Astrocyte of the hippocampus (primary cell): Measurements from ENCODE around the gene CHMP4A.

Experiments
- DNase-seq: peaks from one replicate; pipeline ENCODE4 v3.0.0; 2011; ENCODE audit warnings: low read depth, low spot score

Gene CHMP4A

DNA sequence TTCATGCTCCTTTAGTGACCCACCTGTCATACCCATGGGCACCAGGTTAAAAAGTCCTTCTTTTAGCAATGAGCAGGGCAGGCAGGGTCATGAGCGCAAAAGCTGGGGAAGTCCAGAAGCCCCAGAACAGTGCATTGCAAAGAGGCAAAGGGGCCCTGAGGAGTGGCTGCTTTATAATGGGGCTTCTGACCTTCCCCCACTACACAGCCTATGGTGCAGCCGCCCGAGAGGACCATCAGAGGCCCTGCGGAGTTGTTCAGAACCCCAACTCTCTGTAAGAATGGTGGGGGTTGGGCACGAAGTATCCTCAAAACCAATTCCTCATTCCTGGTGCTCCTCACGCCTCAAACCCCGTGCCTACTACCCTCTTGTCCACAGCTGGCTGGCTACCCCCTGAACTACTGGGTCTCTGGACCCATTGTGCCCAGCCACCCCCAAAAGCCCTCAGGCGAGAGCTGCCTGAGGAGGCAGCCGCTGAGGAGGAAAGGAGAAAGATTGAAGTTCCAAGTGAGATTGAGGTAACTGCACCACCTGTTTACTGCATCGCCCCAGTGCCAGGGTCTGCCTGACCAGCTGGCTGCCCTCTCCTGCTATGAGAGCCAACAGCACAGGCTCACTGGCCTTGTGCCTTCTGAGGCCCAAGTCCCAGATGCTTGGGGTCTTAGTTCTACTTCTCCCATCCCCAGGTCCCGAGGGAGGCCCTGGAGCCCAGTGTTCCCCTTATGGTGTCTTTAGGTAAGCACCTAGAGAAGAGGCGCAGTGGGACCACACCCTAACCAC lies 34.7 kb downstream of the CHMP4A start:
- no peak for DNase-seq

DNA sequence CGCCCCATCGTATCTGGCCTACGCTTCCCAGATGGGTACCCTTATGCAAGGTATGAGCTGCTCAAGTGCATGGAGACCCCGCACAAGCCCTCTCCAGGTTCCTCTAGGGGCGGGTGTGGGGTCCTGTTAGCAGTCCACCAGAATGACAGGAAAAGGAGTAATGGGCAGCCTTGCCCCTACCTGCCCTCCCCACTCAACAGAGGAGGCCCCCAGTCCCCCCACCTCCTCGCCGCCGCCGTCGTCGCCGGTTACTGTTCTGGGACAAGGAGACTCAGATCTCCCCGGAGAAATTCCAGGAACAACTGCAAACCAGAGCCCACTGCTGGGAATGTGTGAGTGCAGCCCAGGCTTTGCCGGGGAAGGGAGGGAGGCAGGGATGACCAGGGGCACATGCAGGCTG lies 35.4 kb downstream of the CHMP4A start:
- no peak for DNase-seq

DNA sequence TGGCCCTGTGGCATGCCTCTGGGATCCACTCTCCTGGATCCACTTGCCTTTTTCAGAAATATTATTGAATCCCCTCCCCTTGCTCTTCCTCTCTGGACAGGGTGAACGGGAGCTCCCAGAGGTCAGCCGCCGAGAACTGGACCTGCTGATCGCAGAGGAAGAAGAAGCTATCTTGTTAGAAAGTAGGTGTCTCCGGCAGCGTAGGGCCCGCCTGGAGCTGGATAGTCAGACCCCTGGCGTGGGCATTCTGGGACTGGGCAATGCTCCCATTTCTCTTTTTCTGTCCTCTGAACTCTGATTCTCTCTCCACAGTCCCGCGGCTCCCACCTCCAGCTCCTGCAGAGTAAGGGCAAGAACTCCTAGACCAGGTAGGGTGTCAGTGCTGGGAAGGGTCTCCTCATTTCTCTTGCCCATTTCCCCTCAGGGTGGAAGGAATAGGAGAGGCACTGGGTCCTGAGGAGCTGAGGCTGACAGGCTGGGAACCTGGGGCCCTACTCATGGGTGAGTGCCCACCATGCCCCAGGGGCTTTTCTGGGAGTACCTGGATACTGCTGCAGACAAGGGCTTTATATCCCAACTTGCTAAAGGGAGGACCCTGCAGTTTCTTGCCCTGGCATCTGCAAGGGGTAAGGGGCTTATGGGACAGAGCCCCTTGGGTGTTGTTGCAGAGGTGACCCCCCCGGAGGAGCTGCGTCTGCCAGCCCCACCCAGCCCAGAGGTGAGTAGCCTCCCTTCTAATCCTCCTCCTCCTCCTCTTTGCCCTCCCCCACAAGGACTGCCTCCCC lies 36.1 kb downstream of the CHMP4A start:
- no peak for DNase-seq

DNA sequence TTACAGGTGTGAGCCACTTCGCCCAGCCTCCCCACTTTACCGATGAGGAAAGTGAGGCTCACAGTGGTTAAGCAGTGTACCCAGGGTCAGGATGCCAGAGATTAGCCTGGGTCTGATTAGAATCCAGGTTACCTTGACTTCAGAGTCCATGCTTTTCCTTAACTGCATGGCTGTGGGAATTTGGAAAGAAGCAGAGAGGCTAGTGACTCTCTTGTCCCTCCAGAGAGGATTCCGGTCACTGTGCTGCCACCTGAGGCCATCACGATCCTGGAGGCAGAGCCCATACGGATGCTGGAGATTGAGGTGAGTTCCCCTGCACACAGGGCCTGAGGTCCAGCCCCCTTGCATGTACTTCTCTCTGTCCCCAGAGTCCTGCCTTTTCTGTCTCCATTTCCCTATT lies 36.7 kb downstream of the CHMP4A start:
- no peak for DNase-seq

DNA sequence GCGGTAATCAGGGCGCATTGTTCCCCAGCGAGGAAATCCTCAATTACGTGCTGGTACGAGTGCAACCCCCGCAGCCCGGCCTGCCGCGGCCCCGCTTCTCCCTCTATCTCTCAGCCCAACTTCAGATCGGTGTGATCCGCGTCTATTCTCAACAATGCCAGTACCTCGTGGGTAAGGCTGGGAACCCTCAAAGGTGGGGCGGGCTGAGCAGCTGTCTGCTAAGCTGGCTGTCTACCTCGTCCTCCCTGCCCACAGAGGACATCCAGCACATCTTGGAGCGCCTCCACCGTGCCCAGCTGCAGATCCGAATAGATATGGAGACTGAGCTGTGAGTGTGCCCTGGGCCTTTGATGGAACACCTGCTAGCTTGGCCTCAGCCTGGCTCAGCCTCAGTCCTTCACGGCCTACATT lies 40.4 kb downstream of the CHMP4A start:
- DNase-seq: no peak

DNA sequence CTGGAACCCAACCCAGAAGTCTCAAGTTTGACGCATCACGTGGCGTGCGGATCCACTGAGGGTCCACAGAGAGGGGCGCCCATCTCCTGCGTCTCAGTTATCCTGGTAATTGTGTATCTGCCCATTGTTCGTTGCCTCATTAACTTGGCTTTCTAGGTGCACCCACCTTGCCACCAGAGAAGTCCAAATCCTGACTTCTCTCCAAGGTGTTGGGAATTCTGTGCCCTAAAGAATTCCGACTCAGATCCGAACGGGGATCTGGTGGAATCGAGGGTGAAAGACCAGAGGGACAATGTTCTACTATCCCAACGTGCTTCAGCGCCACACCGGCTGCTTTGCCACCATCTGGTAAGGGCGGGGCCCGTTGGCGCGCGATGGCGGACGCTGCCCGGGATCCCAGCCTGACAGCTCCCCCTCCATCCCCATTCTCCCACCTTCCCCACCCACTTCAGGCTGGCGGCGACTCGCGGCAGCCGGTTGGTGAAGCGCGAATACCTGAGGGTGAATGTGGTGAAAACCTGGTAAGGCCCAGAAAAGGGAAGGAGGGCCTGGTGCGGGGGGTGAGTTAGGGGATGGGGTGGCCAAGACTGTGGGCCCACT lies 40.9 kb downstream of the CHMP4A start:
- DNase-seq: peak; percentile 58

DNA sequence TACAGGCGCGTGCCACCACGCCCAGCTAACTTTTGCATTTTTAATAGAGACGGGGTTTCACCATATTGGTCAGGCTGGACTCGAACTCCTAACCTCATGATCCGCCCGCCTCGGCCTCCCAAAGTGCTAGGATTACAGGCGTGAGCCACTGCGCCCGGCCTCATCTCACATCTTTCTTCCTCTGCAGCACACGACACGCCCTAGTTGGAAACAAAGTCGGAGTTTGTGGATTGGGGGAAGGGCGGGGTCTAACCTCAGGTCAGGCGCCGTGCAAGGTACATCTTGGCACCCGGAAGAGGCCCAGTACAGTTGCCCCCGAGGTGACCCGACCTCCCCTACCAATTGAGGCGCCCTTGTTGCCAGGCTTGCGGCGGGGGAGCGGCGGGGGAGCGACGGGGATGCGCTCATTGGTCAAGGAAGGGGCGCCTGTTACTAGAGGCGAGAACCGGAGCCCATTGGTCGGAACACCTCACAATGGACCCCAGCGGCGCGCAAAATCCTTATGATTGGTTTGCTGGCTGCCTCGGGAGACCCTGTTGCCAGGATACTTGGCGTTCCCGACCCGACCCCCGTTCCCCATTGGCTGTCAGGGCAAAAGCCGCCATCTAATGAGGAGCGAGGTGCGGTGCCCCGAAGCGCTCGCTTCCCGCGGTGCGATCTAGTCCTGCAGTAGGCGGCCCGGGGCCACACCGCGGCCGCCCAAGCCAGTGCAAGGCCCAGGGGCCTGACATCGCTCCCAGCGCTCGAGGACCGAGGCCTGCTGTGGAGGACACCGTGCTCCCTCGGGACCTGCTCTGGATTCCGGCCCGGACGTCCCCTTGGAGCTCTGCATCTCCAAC lies 41.6 kb downstream of the CHMP4A start, which contains the start of gene REC8:
Gene REC8 (plus strand): TSS at position 659 of the 839 bp plus-strand sequence. CDS start 473 bp downstream, outside the sequence.
- DNase-seq: peak; percentile 99

DNA sequence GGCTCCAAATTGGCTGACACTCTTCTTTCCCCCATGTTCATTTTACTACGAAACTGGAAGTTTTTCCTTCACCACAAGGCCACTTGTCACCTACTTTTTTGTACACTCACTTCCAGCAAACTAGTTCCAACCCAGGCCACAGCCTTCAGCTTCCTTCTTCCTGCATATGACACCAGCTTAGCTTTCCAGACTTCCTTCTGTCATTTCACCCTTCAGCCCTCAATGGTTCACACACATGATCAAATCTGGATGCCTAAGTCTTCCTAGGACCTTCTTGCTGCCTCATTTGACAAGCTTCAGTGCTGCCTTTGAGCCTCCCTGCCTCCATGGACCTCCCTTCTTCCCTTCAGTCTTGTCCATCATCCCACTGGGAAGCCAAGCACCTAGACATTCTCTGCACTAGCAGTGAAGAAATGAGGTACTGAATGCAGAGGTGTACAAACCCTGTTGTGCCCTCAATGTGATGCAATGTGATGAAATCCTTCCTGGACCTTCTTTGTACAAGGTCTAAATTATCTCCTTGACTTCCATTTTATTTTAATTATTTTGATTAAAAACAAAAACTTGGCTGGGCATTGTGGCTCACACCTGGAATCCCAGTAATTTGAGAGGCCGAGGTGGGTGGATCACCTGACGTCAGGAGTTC lies 45.7 kb downstream of the CHMP4A start:
- no peak for DNase-seq

DNA sequence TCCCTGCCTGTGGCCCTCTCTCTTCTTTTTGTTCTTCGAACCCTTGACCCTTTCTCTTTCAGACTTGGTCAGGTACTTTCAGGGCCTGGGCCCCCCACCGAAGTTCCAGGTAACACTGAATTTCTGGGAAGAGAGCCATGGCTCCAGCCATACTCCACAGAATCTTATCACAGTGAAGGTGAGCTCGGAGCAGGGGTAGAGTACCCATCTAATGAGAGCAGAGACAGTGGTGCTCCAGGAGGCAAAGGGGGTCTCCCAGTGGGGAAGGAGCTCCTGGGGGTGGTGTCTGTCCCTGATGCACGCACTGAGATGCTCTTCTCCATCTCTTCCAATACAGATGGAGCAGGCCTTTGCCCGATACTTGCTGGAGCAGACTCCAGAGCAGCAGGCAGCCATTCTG lies 47.5 kb downstream of the CHMP4A start:
- DNase-seq: no peak

DNA sequence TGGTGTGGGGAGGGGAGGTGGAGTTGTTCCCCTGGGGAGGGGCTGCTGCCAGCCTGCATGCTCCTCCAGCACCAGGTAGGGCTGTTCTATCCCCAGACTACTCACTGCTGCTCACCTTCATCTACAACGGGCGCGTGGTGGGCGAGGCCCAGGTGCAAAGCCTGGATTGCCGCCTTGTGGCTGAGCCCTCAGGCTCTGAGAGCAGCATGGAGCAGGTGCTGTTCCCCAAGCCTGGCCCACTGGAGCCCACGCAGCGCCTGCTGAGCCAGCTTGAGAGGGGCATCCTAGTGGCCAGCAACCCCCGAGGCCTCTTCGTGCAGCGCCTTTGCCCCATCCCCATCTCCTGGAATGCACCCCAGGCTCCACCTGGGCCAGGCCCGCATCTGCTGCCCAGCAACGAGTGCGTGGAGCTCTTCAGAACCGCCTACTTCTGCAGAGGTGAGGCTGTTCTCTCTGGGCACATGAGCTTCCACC lies 48.7 kb downstream of the CHMP4A start:
- no peak for DNase-seq

DNA sequence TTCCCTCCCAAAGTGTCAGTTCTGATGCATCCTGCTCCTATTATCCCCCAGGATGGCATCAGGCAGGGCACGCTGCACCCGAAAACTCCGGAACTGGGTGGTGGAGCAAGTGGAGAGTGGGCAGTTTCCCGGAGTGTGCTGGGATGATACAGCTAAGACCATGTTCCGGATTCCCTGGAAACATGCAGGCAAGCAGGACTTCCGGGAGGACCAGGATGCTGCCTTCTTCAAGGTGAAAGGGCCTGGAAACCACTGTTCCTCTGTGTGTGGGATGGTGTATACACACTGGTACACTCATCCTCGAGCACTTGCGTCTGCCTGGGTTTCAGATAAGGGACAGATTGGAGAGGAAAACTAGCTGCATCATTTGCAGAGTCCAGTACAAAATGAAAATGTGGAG lies 51.2 kb downstream of the CHMP4A start:
- DNase-seq: no peak

DNA sequence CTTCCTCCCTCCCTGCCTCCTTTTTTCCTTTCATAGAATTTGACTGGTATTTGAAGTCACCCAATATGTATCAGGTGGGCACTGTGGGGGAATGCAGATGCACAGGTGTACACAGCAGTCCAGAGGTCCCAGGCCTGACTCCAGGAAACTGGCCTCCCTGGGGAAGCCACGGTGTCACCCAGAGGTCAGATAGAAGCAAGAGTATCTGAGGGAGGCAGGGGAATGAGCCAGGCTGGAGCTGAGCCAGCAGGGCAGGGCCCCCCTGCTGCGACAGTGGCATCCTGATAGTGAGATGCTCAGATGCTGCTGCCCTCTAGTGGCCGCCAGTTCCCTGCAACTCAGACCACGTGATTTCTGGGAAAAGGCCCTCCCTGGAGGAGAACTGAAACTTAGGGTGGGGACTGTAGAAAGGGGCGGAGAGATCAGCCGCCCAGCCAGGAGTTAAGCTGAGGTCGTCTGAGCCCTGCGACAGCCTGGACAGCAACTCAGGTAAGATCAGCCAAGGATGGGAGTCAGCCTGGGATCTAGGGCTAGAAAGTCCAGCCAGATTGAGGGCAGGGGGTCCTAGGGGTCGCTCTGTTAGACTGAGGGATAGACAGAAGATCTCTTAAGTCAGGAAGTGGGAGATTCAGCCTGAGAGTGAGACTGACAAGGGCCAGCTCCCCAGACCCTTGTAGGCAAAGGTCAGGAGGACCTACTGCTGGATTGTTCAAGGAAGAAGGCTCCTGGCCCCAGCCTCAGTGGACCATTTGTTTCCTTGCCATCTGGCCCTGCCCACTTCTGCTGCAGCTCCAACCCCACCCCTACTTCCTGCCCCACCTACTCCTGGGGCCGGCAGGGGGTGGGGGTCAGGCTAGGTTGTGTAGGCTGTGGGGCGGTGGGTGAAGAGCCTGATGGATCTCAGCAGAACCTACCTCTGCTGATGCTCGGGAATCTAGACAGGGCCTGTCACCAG lies 52.2 kb downstream of the CHMP4A start, which contains the start of gene IRF9:
Gene IRF9 (plus strand): TSS at position 416 of the 955 bp plus-strand sequence. CDS start 880 bp downstream, outside the sequence.
- DNase-seq: peak; percentile 98

DNA sequence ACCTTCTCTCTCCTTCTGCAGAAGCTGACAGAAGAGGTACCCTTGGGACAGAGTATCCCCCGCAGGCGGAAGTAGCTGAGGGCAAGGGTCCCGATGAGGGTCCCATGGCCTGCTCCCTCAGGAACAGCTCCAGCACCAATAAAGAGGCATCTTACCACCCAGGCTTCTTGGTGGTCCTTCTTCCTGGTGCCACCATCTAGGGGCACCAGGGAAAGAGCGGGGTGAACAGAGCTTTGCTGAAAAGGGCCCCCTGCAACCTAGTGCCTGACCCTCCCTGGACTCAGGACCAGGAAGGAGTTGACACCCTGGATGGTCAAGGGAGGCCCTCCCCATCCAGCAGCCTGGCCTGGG lies 52.8 kb downstream of the CHMP4A start:
- no peak for DNase-seq

DNA sequence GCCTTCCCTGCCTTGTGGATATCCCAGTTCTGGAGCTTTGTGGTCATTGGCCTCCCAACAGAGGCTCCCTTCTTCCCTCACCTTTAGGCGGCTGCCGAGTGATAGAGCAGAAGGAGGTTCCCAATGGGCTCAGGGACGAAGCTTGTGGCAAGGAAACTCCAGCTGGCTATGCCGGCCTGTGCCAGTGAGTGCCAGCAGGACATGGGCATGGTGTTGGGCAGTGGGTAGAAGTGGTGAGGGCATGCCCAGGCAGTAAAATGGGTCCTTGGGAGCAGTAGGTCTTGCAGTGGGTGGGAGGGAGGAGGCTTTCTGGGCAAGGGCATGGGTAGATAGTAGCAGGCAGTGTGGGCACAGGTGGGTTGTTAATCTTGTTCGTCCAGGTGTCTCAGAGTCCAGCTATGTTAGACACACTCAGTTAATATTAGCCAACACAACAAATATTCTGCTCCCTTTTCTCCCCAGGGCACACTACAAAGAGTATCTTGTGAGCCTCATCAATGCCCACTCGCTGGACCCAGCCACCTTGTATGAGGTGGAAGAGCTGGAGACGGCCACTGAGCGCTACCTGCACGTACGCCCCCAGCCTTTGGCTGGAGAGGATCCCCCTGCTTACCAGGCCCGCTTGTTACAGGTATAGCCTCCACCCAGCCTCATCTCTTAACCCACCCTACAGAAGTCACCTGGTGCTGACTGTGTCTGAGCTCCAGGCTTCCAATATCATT lies 53.4 kb downstream of the CHMP4A start:
- DNase-seq: no peak
